H1 (cell line): ENCODE data around the gene CDKN2B-AS1.

Experiments used
- CBX5 ChIP-seq: fragments of 300-800, 300-1000 bp; sonication (generic); IDR thresholded peaks from 2 replicates; pipeline ENCODE4 v1.7.1; 2016; ENCODE audit warnings: antibody characterized with exemption, low read length, low read depth
- CHD2 ChIP-seq: IDR thresholded peaks from 2 replicates; pipeline ENCODE4 v1.6.1; 2012; ENCODE audit warnings: low read length, improper control_type of control experiment
- EP300 ChIP-seq, 2 experiments: IDR thresholded peaks; 1 replicate in 1 of 2; 2 replicates in 1 of 2; pipeline ENCODE4 v1.6.1; 2011 to 2012; ENCODE audit warnings: low read depth in 2 of 2, low read length in 2 of 2, mild to moderate bottlenecking in 2 of 2, borderline replicate concordance in 1 of 2, inconsistent platforms in 1 of 2, moderate library complexity in 1 of 2
- GABPA ChIP-seq: IDR thresholded peaks from 2 replicates; pipeline ENCODE4 v1.6.1; 2011; ENCODE audit warnings: mild to moderate bottlenecking, low read length, moderate library complexity, borderline replicate concordance; ENCODE audit not compliant: insufficient read depth
- GTF2F1 ChIP-seq: IDR thresholded peaks from 2 replicates; pipeline ENCODE4 v1.6.1; 2012; ENCODE audit warnings: low read depth, low read length, improper control_type of control experiment, borderline replicate concordance
- MAFK ChIP-seq: IDR thresholded peaks from 2 replicates; pipeline ENCODE4 v1.6.1; 2012; ENCODE audit warnings: low read depth, mild to moderate bottlenecking, improper control_type of control experiment, low read length
- POLR2AphosphoS5 ChIP-seq: IDR thresholded peaks from 2 replicates; pipeline ENCODE4 v1.6.1; 2011; ENCODE audit warnings: low read depth, low read length
- TAF1 ChIP-seq: IDR thresholded peaks from 2 replicates; pipeline ENCODE4 v1.6.1; 2011; ENCODE audit warnings: mild to moderate bottlenecking, low read depth, low read length
- TF ChIP-seq, protein P1 (sequence below), 3 experiments: IDR thresholded peaks; 1 replicate in 2 of 3; 2 replicates in 1 of 3; pipeline versions ENCODE4 v1.5.1 to v1.6.1; 2011; ENCODE audit warnings: low read length in 3 of 3, mild to moderate bottlenecking in 3 of 3, inconsistent platforms in 2 of 3, low read depth in 1 of 3, moderate library complexity in 1 of 3; ENCODE audit not compliant: insufficient read depth in 1 of 3; ENCODE audit errors: control extremely low read depth in 1 of 3
- TF ChIP-seq, protein P2 (sequence below): IDR thresholded peaks from 2 replicates; pipeline ENCODE4 v1.6.1; 2012; ENCODE audit warnings: low read length, inconsistent platforms
- TF ChIP-seq, protein P3 (sequence below): IDR thresholded peaks from 2 replicates; pipeline ENCODE4 v1.6.1; 2012; ENCODE audit warnings: inconsistent platforms

DNA sequence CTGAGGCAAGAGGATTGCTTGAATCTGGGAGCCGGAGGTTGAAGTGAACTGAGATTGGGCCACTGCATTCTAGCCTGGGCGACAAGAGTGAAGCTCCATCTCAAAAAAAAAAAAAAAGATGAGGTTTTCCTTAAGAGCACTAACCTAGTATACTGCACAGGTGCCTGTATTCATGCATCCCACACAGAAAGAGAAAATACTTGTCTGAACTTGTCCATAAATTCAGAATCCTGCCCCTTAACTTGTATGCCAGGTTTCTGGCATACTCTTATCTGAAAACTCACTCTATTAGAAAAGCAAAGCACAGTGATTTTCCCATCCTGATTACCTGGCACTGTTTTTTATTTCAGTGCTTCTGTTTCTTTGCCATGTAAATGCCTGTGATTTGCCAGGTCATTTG, 139.8 kb downstream of the CDKN2B-AS1 start:
- TF ChIP-seq, protein P1, sequence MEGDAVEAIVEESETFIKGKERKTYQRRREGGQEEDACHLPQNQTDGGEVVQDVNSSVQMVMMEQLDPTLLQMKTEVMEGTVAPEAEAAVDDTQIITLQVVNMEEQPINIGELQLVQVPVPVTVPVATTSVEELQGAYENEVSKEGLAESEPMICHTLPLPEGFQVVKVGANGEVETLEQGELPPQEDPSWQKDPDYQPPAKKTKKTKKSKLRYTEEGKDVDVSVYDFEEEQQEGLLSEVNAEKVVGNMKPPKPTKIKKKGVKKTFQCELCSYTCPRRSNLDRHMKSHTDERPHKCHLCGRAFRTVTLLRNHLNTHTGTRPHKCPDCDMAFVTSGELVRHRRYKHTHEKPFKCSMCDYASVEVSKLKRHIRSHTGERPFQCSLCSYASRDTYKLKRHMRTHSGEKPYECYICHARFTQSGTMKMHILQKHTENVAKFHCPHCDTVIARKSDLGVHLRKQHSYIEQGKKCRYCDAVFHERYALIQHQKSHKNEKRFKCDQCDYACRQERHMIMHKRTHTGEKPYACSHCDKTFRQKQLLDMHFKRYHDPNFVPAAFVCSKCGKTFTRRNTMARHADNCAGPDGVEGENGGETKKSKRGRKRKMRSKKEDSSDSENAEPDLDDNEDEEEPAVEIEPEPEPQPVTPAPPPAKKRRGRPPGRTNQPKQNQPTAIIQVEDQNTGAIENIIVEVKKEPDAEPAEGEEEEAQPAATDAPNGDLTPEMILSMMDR (IDR thresholded peaks at IDR 0.05; ENCODE audit: control extremely low read depth in 1 of 3, insufficient read depth in 1 of 3, low read depth in 1 of 3, low read length in 3 of 3), result no peak
- no peak for TF ChIP-seq EP300 (IDR thresholded peaks at IDR 0.05; ENCODE audit: borderline replicate concordance in 1 of 2, low read depth in 2 of 2, low read length in 2 of 2)
- no peak for TF ChIP-seq GABPA
- no peak for TF ChIP-seq MAFK
- no peak for TF ChIP-seq POLR2AphosphoS5
- no peak for TF ChIP-seq CHD2
- TF ChIP-seq GTF2F1, result no peak
- TF ChIP-seq CBX5, result no peak
- TF ChIP-seq, protein P2, sequence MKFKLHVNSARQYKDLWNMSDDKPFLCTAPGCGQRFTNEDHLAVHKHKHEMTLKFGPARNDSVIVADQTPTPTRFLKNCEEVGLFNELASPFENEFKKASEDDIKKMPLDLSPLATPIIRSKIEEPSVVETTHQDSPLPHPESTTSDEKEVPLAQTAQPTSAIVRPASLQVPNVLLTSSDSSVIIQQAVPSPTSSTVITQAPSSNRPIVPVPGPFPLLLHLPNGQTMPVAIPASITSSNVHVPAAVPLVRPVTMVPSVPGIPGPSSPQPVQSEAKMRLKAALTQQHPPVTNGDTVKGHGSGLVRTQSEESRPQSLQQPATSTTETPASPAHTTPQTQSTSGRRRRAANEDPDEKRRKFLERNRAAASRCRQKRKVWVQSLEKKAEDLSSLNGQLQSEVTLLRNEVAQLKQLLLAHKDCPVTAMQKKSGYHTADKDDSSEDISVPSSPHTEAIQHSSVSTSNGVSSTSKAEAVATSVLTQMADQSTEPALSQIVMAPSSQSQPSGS, result no peak
- TF ChIP-seq TAF1, result no peak
- TF ChIP-seq, protein P3, sequence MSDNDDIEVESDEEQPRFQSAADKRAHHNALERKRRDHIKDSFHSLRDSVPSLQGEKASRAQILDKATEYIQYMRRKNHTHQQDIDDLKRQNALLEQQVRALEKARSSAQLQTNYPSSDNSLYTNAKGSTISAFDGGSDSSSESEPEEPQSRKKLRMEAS, result no peak
